Spinal cord (tissue), 10 donors: ENCODE measurements around the gene HECTD4. TPM values are rescaled to one million over a fixed set of nuclear protein-coding genes. Genes with fewer than 3 reads are reported as not detected.
"Not testable (repeated sequence)": the region's sequence is repeated elsewhere in the genome, so short reads cannot be mapped to it uniquely, and the experiment has no call there.

Experiments
- DNase-seq, 6 donors: peaks; one replicate each; pipeline versions ENCODE4 v3.0.0 to v3.0.0-alpha.2; 2013 to 2015; ENCODE audit warnings: low spot score in 6 of 6, low read depth in 4 of 6
- H3K27ac ChIP-seq: one replicate; pipeline ENCODE4 v1.5.1; 2013; ENCODE audit warnings: low read depth, low read length, control low read depth
- H3K27me3 ChIP-seq: one replicate; pipeline ENCODE4 v1.6.1; 2013; ENCODE audit warnings: low read length; ENCODE audit not compliant: control insufficient read depth, insufficient read depth
- H3K36me3 ChIP-seq: one replicate; pipeline ENCODE4 v1.6.1; 2013; ENCODE audit warnings: low read length; ENCODE audit not compliant: control insufficient read depth, insufficient read depth
- H3K4me1 ChIP-seq: one replicate; pipeline ENCODE4 v1.6.1; 2013; ENCODE audit warnings: low read length; ENCODE audit not compliant: control insufficient read depth, insufficient read depth
- H3K4me3 ChIP-seq: one replicate; pipeline ENCODE4 v1.5.1; 2013; ENCODE audit warnings: low read depth, low read length, control low read depth
- H3K9me3 ChIP-seq: one replicate; pipeline ENCODE4 v1.6.1; 2013; ENCODE audit warnings: low read length; ENCODE audit not compliant: control insufficient read depth, insufficient read depth
- WGBS: methylation state at CpG from one replicate; pipeline ENCODE4 v1.1.5; 2013; ENCODE audit warnings: missing lambda C conversion rate; ENCODE audit not compliant: insufficient coverage; 5-methylcytosine and 5-hydroxymethylcytosine counted together
- polyA plus RNA-seq, 2 donors: library from polyadenylated mRNA; unstranded; fragments of 120-200 nt; gene quantifications; one replicate each; pipeline ENCODE4 v1.2.1, GENCODE V29; 2013; ENCODE audit not compliant: insufficient read length in 2 of 2
- small RNA-seq: library from RNA; depleted of rRNA; stranded (forward); fragments of <200 nt; gene quantifications from one replicate; pipeline ENCODE3, GENCODE V24; 2014; ENCODE audit warnings: low replicate concordance
- total RNA-seq, 2 donors: library from RNA; depleted of rRNA in 1 of 2; stranded (reverse); fragments of 120-200 nt in 1 of 2; fragments of >200 nt in 1 of 2; gene quantifications; one replicate each; pipeline versions ENCODE4 v1.2.3 to v1.2.4, GENCODE V29; 2013 to 2014
- donor health status: healthy.

The HECTD4 gene
- total and polyA plus RNA-seq, 4 donors: 54.0 to 121 (median 111) TPM

- Histone ChIP-seq H3K9me3 (no peaks in the 10 kb centered on the region), H3K4me3 (no peak overlapping the region), H3K27ac (no peak overlapping the region), H3K36me3 (no peaks in the 10 kb centered on the region), H3K27me3 (no peaks in the 10 kb centered on the region), H3K4me1 (peaks cover 18% of the 10 kb centered on the region)
- 90% methylated on average over 2 of the region's 5 CpGs for WGBS
- DNase-seq: no peak
These were observed 270.3 kb downstream of the HECTD4 start for GRCh38 chr12:112111931-112112330.

GRCh38 chr12:112110787-112111662 lies 271.2 kb downstream of the HECTD4 start:
- H3K4me1 ChIP-seq: peaks cover 16% of the 10 kb centered on the region
- H3K27ac ChIP-seq, H3K9me3 ChIP-seq, H3K4me3 ChIP-seq, H3K27me3 ChIP-seq, DNase-seq, H3K36me3 ChIP-seq: not testable (repeated sequence)
- 91% methylated on average over 12 of the region's 20 CpGs for WGBS

Small RNAs within 50 kb of the gene (small RNA-seq; reads per million reads assigned to genes)
- not detected for gene RF00019

Other genes with a start within 250 kb of the HECTD4 start
- gene RPL6, start 27.2 kb upstream of the HECTD4 start, total RNA-seq: 1,000 to 10,000 TPM in 1 of 2 donors, 100 to 1,000 TPM in 1; 599 to 1,876 TPM
- 1,000 to 10,000 TPM; 1,354 to 1,428 TPM for gene RPL6, start 27.2 kb upstream of the HECTD4 start, polyA plus RNA-seq
- gene PTPN11, start 36.5 kb upstream of the HECTD4 start, total RNA-seq: 100 to 1,000 TPM in 1 of 2 donors, 10 to 100 TPM in 1; 84.6 to 103 TPM
- 100 to 1,000 TPM in 1 of 2 donors, 10 to 100 TPM in 1; 93.1 to 144 TPM for gene PTPN11, start 36.5 kb upstream of the HECTD4 start, polyA plus RNA-seq